Stimulated activated CD4-positive, alpha-beta T cell treated with anti-CD3 and anti-CD28 coated beads, Interleukin-15, amount 100 ng/mL, for 48 hours (primary cell): ENCODE measurements around the gene DCDC2B.

Experiments
- DNase-seq, 2 donors: peaks; one replicate each; pipeline ENCODE4 v3.0.0-alpha.2; 2020; ENCODE audit warnings: low read depth in 2 of 2

The DCDC2B gene

GRCh38 chr1:32195972-32196823 is 12.7 kb upstream of the DCDC2B start:
- no peak for DNase-seq

GRCh38 chr1:32197074-32197473 is 11.8 kb upstream of the DCDC2B start:
- no peak for DNase-seq

GRCh38 chr1:32197837-32198236 is 11.1 kb upstream of the DCDC2B start:
- DNase-seq = no peak

- no peak for DNase-seq
Measured at GRCh38 chr1:32198237-32199042, 10.4 kb upstream of the DCDC2B start.

GRCh38 chr1:32199043-32199716 is 9.7 kb upstream of the DCDC2B start:
- DNase-seq = no peak

GRCh38 chr1:32199717-32200072 is 9.2 kb upstream of the DCDC2B start:
- no peak for DNase-seq

- peak in 1 of 2 donors; percentile 27 for DNase-seq
Measured at GRCh38 chr1:32200226-32201010, 8.5 kb upstream of the DCDC2B start, which contains the start of gene CCDC28B. TSS of gene CCDC28B (plus strand) at chr1:32200595. CDS start at chr1:32201936, 1,341 bp downstream.

GRCh38 chr1:32201011-32201855 is 7.7 kb upstream of the DCDC2B start:
- DNase-seq = peak; percentile 48 to 71

GRCh38 chr1:32204943-32205361 is 3.9 kb upstream of the DCDC2B start:
- no peak for DNase-seq

GRCh38 chr1:32205401-32206370 is 3.2 kb upstream of the DCDC2B start, which contains the start of gene IQCC:
TSS of gene IQCC (plus strand) at chr1:32205671. CDS start at chr1:32205682, 11 bp downstream.
- DNase-seq = peak; percentile 80 to 84

- DNase-seq = no peak
Measured at GRCh38 chr1:32208469-32208868, 420 bp upstream of the DCDC2B start.

- peak in 1 of 2 donors; percentile 39 for DNase-seq
Measured at GRCh38 chr1:32215629-32216480, 7.0 kb downstream of the DCDC2B start.

- no peak for DNase-seq
Measured at GRCh38 chr1:32216566-32216965, 7.7 kb downstream of the DCDC2B start.

GRCh38 chr1:32219022-32219421 is 10.1 kb downstream of the DCDC2B start:
- DNase-seq = no peak

GRCh38 chr1:32220746-32221580 is 12.1 kb downstream of the DCDC2B start:
- DNase-seq = no peak

GRCh38 chr1:32221581-32221979 is 12.7 kb downstream of the DCDC2B start:
- no peak for DNase-seq
